Measurements from ENCODE around the gene IQCF2.
"Not testable (repeated sequence)": the region's sequence is repeated elsewhere in the genome, so short reads cannot be mapped to it uniquely, and the experiment has no call there.

Gene IQCF2

DNA sequence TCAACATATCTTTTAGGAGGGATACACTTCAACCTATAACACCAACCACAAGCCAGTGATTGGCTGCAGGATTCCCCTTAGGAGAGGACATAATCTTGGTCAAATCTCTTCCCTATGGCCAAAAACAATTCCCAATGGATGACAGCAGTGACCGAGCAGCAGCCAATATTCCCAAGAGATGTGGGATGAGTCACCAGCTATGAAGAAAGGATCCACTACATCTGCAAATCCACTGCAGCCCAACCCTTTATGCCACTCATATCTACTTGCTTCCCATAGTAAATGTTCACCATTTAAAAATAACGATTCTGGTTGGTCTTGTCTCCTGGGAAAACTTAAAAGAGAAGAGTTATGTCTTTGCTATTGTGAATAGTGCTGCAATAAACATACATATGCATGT is 18.5 kb downstream of the IQCF2 start:
- DNase-seq, result no peak

- no peak for DNase-seq
Measured at GRCh38 chr3:51886447-51886846, 25.0 kb downstream of the IQCF2 start.

- DNase-seq, result no peak
Measured at GRCh38 chr3:51887620-51888019, 26.2 kb downstream of the IQCF2 start.

- DNase-seq, result no peak
Measured at GRCh38 chr3:51888463-51889105, 27.2 kb downstream of the IQCF2 start.

- DNase-seq, result no peak
Measured at GRCh38 chr3:51891242-51892039, 30.0 kb downstream of the IQCF2 start.

DNA sequence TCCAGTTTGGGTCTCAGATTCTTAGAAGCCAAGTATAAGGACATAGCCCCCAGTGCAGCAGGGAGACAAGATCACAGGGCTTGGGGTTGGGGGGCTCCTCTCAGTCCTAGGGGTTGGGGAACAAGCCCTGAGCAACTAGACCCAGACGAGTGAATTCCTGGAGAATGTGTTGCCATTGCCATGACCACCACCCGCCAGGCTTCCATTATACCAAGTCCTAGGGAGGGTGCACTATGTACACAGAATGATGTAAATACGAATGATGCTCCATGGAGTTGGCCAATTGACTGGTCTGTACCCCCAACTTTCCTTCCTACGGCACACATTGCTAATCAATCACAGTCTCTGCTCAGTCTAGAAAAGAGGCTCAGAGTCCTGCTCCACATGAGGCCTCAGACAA is 33.0 kb downstream of the IQCF2 start:
- no peak for DNase-seq

DNA sequence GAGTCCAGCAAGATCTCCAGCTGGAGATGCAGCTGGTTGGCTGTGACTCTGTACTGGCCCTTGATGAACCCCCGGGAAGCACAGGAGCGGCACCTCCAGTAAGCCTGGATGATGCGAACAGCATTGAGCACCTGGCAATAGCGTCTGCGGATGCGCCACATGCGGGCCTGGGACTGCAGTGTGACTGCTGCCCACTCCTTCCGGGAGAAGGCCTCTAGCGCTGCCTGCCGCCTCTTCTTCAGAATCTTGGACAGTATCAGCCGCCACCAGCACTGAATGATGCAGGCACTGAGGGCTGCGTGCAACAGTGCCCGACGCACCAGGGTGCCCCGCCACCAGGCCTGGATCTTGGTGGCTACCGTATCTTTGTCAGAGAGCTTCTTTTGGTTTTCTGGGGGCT is 33.5 kb downstream of the IQCF2 start:
- DNase-seq, result no peak

DNA sequence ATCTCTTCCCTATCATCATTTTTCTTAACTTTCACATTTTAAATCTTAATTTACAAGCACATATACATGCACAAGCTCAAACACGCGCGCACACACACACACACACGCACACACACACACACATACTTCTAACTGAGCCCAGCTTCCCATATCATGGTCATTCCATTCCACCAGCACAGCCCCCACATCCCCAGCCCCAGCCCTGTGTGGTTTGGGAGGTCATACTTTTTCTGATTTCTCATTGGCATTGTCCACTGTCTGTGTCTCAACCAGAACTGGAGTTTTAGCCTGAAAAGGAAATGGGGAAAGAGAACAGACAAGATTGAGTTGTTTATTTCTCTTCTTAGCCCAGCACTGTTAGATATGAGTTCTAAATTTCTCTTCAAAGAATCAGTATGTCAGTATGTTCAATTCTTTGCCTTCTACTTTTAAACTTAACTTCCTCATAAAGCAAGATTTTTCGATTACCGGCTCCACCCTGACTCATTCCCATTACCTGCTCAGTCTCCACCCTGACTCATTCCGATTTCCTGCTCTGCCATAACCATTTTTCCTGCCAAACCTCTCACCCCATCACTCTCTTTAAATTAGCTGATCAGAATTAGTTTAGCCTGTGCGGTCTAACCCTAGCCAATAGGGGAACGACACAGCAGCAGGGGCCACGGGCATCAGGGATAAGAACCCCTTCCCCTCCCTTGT is 35.3 kb downstream of the IQCF2 start:
- DNase-seq, result no peak

DNA sequence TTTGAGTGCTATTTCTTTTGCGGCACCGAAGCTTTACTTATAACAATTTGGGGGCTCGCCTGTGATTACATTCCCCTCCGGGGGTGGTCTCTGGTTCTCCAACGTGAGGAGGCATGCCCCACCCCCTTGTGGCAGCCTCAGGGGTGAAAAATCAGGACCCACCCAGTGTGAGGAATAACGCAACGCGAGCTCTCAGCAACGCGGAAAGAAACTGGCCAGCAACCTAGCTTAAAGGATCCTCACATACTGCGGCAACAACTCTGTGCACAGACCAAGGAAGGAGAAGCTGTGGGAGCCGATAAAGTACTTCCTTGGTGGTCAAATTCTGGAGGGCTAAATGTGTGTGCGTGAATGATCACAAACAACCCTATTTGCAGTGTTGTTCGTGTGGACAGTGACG is 36.0 kb downstream of the IQCF2 start:
- no peak for DNase-seq

DNA sequence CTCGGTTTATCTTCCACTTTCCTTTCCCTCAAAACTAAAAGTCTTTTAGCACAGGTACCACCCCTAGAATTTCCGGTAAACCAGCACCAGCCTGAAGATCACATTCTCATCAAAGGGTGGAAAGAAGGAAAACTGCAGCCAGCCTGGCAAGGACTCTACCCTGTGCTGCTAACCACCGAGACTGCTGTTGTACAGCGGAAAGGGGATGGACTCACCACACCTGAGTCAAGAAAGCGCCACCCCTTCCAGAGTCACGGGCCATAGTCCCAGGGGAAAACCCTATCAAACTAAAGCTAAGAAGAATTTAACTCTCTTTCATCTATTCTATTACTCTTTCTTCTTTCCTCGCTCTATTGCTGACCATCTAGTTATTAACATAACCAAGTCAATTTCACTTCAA is 38.6 kb downstream of the IQCF2 start:
- DNase-seq, result not testable (repeated sequence)

DNA sequence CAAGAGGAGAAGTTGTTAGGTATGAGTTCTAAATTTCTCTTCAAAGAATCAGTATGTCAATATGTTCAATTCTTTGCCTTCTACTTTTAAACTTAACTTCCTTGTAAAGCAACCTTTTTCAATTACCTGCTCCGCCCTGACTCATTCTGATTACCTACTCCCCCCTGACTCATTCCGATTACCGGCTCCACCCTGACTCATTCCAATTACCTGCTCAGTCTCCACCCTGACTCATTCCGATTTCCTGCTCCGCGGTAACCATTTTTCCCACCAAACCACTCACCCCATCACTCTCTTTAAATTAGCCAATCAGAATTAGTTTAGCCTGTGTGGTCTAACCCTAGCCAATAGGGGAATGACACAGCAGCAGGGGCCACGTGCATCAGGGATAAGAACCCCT is 40.9 kb downstream of the IQCF2 start:
- DNase-seq, result not testable (repeated sequence)

- DNase-seq, result no peak
Measured at GRCh38 chr3:51904034-51904823, 42.8 kb downstream of the IQCF2 start.

DNA sequence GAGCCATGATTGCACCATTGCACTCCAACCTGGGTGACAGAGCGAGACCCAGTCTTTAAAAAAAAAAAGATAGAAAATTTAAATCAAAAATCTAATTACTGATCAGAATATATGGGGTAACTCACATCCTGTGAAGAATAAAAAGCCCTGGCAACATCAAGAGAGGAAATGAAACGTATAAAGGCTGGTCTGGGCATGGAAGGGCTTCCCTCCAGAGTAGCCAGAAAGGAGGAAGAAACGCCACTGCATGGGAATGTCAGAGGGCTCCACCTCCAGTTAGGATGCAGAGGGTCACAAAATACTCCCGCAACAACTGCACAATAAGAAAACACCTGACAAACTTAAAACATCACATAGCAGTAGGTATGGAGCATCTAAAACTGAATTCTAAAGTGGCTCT is 46.6 kb downstream of the IQCF2 start:
- DNase-seq, result no peak
